ENCODE data around the gene CEP83.

DNA sequence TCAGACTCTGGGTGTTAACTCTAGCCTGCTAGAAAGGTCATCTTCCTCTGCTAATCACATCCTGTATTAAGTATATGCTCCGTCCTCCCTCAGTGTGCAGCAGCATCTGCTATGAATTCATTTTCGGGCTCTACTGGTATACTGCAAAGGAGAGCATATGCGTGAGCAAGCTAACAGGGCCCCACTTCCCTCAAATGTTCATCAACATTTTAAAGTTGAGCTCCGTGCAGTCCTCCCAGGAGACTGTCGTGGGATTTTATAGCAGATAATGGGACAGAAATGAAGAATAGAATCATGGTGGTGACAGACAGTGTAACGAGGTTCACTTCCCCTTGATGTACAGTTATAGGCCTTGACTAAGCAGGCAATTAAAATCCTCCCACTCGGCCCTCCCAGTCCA is 179.6 kb downstream of the CEP83 start:
- TF ChIP-seq, protein P1, sequence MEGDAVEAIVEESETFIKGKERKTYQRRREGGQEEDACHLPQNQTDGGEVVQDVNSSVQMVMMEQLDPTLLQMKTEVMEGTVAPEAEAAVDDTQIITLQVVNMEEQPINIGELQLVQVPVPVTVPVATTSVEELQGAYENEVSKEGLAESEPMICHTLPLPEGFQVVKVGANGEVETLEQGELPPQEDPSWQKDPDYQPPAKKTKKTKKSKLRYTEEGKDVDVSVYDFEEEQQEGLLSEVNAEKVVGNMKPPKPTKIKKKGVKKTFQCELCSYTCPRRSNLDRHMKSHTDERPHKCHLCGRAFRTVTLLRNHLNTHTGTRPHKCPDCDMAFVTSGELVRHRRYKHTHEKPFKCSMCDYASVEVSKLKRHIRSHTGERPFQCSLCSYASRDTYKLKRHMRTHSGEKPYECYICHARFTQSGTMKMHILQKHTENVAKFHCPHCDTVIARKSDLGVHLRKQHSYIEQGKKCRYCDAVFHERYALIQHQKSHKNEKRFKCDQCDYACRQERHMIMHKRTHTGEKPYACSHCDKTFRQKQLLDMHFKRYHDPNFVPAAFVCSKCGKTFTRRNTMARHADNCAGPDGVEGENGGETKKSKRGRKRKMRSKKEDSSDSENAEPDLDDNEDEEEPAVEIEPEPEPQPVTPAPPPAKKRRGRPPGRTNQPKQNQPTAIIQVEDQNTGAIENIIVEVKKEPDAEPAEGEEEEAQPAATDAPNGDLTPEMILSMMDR (IDR thresholded peaks at IDR 0.05) = no peak
- no peak for TF ChIP-seq EZH2 (IDR thresholded peaks at IDR 0.05; ENCODE audit: borderline replicate concordance, insufficient read depth, low read depth, low read length, poor library complexity, severe bottlenecking)
